CD4-positive, alpha-beta T cell treated with Interleukin-15 for 1 hour (primary cell): ENCODE results near the gene LAMB3.
A peak's percentile ranks its signal among the peaks of the same experiment; 100 is the strongest.
"Not testable (repeated sequence)": the region's sequence is repeated elsewhere in the genome, so short reads cannot be mapped to it uniquely, and the experiment has no call there.

Experiments used
- DNase-seq: peaks from one replicate; pipeline ENCODE4 v3.0.0-alpha.2; 2020

The LAMB3 gene

GRCh38 chr1:209652121-209652735 lies at the start of gene LAMB3:
LAMB3 (minus strand) TSS chr1:209652425; CDS start chr1:209650944, 1,481 bp downstream.
- no peak for DNase-seq

- not testable (repeated sequence) for DNase-seq
Measured at GRCh38 chr1:209700686-209701085, 48.5 kb upstream of the LAMB3 start.

- no peak for DNase-seq
Measured at GRCh38 chr1:209697126-209697525, 44.9 kb upstream of the LAMB3 start.

- DNase-seq = no peak
Measured at GRCh38 chr1:209696673-209697072, 44.4 kb upstream of the LAMB3 start.

GRCh38 chr1:209692745-209693504 lies 40.7 kb upstream of the LAMB3 start:
- peak; percentile 66 for DNase-seq

- DNase-seq = no peak
Measured at GRCh38 chr1:209692296-209692695, 40.1 kb upstream of the LAMB3 start.

GRCh38 chr1:209691237-209691636 lies 39.0 kb upstream of the LAMB3 start:
- DNase-seq = no peak

- no peak for DNase-seq
Measured at GRCh38 chr1:209689477-209689876, 37.3 kb upstream of the LAMB3 start.

GRCh38 chr1:209688746-209689234 lies 36.6 kb upstream of the LAMB3 start:
- DNase-seq = no peak

GRCh38 chr1:209686322-209686721 lies 34.1 kb upstream of the LAMB3 start:
- DNase-seq = no peak

GRCh38 chr1:209685821-209686220 lies 33.6 kb upstream of the LAMB3 start:
- no peak for DNase-seq

- no peak for DNase-seq
Measured at GRCh38 chr1:209678981-209679539, 26.8 kb upstream of the LAMB3 start.

- no peak for DNase-seq
Measured at GRCh38 chr1:209675565-209676154, 23.4 kb upstream of the LAMB3 start.

GRCh38 chr1:209674957-209675564 lies 22.8 kb upstream of the LAMB3 start, which contains the start of gene G0S2:
G0S2 (plus strand) TSS chr1:209675412; CDS start chr1:209675685, 273 bp downstream.
- DNase-seq = peak; percentile 81

GRCh38 chr1:209673631-209674417 lies 21.6 kb upstream of the LAMB3 start:
- peak; percentile 47 for DNase-seq

- DNase-seq = peak; percentile 78
Measured at GRCh38 chr1:209672705-209673630, 20.7 kb upstream of the LAMB3 start.

- no peak for DNase-seq
Measured at GRCh38 chr1:209670441-209671082, 18.3 kb upstream of the LAMB3 start.

- no peak for DNase-seq
Measured at GRCh38 chr1:209667708-209668107, 15.5 kb upstream of the LAMB3 start.

GRCh38 chr1:209667103-209667502 lies 14.9 kb upstream of the LAMB3 start:
- DNase-seq = no peak

- no peak for DNase-seq
Measured at GRCh38 chr1:209662879-209663327, 10.7 kb upstream of the LAMB3 start.
